Measurements from ENCODE around the gene RPAP3. TPM values are rescaled to one million over a fixed set of nuclear protein-coding genes. Genes with fewer than 3 reads are reported as not detected.

Gene RPAP3
- total RNA-seq, 2 donors from 2014 or later: 6.0 to 6.9 TPM

- Histone ChIP-seq H3K27me3 (no peaks in the 10 kb centered on the region), H3K9me3 (no peaks in the 10 kb centered on the region), H3K4me3 (no peak overlapping the region), H3K27ac (peak overlapping the region in 1 of 4 donors; percentile 31), H3K36me3 (replicated peaks in 1 of 2; ENCODE audit: insufficient read depth in 1 of 2, low read depth in 2 of 2) (no peaks in the 10 kb centered on the region), H3K4me1 (peaks cover 19% of the 10 kb centered on the region)
- intact Hi-C loops (cut with DNase I): loop anchor here (10.0 kb wide), 1 partner anchor 338 kb away; no protein-coding TSS in a partner anchor
- 60% methylated on average over 4 of the region's 4 CpGs for WGBS, 2 donors
- DNase-seq (peak in 2 of 4 donors; percentile 9 to 28), ATAC-seq (no peak)
- TF ChIP-seq CTCF (IDR thresholded peaks at IDR 0.05) (no peak), POLR2A (IDR thresholded peaks at IDR 0.05) (no peak)
Measured at GRCh38 chr12:47652521-47653234, 53.2 kb downstream of the RPAP3 start.

- 22 to 27% methylated on average over 12 of the region's 12 CpGs for WGBS, 2 donors
- ATAC-seq (peak; percentile 92), DNase-seq (peak; percentile 53 to 74 (median 66))
- no peak overlapping the region for H3K4me3 ChIP-seq
- H3K4me1 ChIP-seq: peaks cover 19% of the 10 kb centered on the region
- no peaks in the 10 kb centered on the region for H3K27me3 ChIP-seq
- TF ChIP-seq CTCF (IDR thresholded peaks at IDR 0.05): peak; percentile 56 to 89 (median 75)
- TF ChIP-seq POLR2A (IDR thresholded peaks at IDR 0.05): no peak
- intact Hi-C loops (cut with DNase I): loop anchor here (10.0 kb wide), 1 partner anchor 337 kb away; no protein-coding TSS in a partner anchor
- H3K36me3 ChIP-seq (replicated peaks in 1 of 2; ENCODE audit: insufficient read depth in 1 of 2, low read depth in 2 of 2): no peaks in the 10 kb centered on the region
- no peaks in the 10 kb centered on the region for H3K9me3 ChIP-seq
- H3K27ac ChIP-seq: peak overlapping the region in 1 of 4 donors; percentile 31
Measured at GRCh38 chr12:47651368-47652254, 54.2 kb downstream of the RPAP3 start.

- Histone ChIP-seq H3K9me3 (no peaks in the 10 kb centered on the region), H3K27ac (no peak overlapping the region), H3K4me3 (no peak overlapping the region), H3K27me3 (no peaks in the 10 kb centered on the region), H3K36me3 (replicated peaks in 1 of 2; ENCODE audit: insufficient read depth in 1 of 2, low read depth in 2 of 2) (no peaks in the 10 kb centered on the region), H3K4me1 (peaks cover 19% of the 10 kb centered on the region)
- intact Hi-C loops (cut with DNase I): loop anchor here (10.0 kb wide), 1 partner anchor 336 kb away; no protein-coding TSS in a partner anchor
- no peak for ATAC-seq
- WGBS, 2 donors: 52 to 60% methylated on average over 1 of the region's 1 CpG
- no peak for DNase-seq
- TF ChIP-seq POLR2A (IDR thresholded peaks at IDR 0.05) (no peak), CTCF (IDR thresholded peaks at IDR 0.05) (no peak)
Measured at GRCh38 chr12:47650469-47650868, 55.4 kb downstream of the RPAP3 start.

GRCh38 chr12:47649381-47649780 is 56.4 kb downstream of the RPAP3 start:
- no peaks in the 10 kb centered on the region for H3K9me3 ChIP-seq
- no peak for ATAC-seq
- no peaks in the 10 kb centered on the region for H3K36me3 ChIP-seq (replicated peaks in 1 of 2; ENCODE audit: insufficient read depth in 1 of 2, low read depth in 2 of 2)
- intact Hi-C loops (cut with DNase I): no loop called here
- DNase-seq: no peak
- no peak overlapping the region for H3K4me3 ChIP-seq
- WGBS, 2 donors: 63 to 69% methylated on average over 2 of the region's 2 CpGs
- peaks cover 19% of the 10 kb centered on the region for H3K4me1 ChIP-seq
- H3K27me3 ChIP-seq: no peaks in the 10 kb centered on the region
- no peak overlapping the region for H3K27ac ChIP-seq
- no peak for TF ChIP-seq CTCF (IDR thresholded peaks at IDR 0.05)
- TF ChIP-seq POLR2A (IDR thresholded peaks at IDR 0.05): no peak

Measured in body of pancreas (tissue), 4 donors.